Stimulated activated naive CD4-positive, alpha-beta T cell (primary cell): ENCODE data around the gene BMF.

ENCODE experiments used
- DNase-seq, 6 experiments: peaks; one replicate each; lab custom pipeline; 2025; lab: John Stamatoyannopoulos, UW

BMF gene

GRCh38 chr15:40103864-40104271 lies 4.8 kb downstream of the BMF start:
- no peak for DNase-seq

GRCh38 chr15:40102897-40103858 lies 5.5 kb downstream of the BMF start:
- DNase-seq = no peak

DNA sequence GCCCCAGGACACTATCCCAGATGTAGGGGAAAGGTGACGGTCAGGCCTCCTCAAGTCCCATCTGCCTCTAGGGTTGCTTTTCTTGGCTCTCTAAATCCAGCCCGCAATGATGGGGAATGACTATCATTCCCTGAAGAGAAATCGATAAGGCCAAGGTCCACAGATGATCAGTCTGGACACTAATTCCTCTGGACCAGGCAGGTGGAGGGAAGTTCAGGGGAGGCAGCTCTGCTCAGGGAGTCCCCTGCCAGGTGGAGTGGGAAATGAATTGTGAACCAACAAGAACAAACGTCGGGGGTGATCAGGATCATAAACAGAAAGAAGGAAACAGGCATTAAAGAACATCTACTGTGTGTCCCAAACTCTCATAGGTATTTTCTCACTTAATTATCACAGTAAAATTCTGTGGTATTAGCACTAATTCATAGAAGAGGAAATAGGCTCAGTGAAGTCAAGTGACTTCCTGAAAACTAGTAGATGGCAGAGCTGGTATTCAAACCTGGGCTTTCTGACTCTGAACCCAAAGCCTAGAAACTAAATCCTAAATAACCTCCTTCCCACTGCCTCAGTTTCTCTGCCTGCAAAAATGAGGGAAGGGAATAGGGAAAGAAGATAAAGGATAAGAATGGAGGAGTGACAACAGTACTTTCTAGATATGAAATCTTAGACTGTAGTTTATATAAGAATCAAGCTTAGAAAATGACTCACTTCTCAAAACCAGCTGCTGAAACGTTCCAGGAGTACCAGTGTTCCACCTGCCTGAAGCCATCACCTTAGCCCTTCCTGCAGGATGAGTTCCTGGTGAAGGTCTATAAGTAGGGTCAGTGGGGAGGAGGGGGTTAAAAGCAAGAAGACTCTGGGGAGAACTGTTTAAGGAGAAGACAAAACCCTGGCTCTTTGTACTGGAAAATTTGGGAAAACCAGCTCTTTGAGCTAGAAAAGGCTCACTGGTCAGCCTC lies 7.5 kb downstream of the BMF start:
- DNase-seq = no peak

- no peak for DNase-seq
Measured at GRCh38 chr15:40100123-40100946, 8.3 kb downstream of the BMF start.

GRCh38 chr15:40098489-40099261 lies 10.0 kb downstream of the BMF start:
- DNase-seq = peak; percentile 7 to 16 (median 12)

- DNase-seq = no peak
Measured at GRCh38 chr15:40097968-40098476, 10.7 kb downstream of the BMF start.

DNA sequence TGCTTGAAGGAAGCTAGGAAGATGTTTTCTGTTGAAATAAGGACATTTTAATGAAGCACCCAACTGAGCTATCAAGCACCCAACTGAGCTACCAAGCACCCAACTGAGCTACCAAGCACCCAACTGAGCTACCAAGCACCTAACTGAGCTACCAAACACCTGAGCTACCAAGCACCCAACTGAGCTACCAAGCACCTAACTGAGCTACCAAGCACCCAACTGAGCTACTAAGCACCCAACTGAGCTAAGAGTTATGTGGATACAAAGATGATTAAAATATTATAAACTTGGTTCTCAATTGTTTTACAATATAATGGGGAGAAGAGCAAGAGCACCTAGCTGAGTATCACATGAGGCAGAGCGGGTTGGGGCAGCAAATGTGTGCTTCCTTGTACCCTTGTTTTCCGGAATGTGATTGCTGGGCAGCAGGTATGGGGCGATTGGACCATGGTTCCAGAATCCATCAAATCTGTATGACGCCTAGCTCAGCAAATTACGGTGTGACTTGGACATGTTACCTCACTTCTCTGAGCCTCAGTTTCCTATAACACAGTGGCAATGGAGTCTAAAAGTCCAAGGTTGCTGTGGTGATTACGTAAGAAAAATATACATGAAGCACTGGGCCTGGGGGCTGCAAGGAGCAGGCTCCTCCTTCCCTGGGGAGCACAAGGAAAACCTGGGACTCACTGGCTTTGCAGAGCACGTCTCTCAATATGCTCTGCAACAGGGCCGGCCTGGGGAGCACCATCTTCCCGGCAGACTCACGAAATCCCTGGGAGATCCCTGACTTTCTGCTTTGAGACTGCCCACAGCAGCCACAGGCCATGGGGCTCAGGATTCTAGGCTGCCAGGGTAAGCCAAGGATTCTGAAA lies 11.3 kb downstream of the BMF start:
- no peak for DNase-seq

DNA sequence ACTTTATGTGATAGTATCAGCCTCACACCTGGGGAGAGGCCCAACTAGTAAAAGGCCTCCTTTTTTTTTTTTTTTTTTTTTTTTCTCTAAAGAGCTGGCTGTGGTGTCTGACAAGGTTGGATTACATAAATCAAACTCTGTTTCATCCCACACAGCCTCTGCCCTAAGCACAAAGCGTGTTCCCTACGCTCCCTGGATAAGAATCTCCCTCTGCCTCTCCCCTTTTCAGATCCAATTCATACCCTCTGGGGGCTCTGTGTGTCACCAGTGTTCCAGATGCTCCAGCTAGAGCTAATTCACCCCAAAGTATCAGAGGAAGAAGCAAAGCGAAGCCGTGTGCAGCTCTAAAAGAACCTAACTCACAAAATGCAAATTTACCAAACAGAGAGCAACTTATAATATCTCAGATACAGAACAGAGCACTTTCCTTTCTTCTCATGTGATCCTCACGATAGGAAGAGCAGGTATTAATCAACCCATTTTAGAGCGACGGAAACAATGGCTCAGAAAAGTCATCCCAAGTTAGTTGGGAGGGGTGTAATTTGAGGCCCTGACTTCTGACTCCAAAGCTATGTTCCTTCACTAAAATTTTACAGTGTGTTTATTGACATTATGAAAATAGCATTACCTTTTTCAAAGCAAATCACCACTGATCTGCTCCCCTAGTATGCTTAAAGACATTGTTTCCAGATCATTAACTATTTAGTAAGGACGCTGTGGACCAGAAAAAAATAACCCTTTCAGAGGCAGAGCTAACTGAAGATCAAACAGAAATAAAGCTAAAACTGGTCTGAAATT lies 12.4 kb downstream of the BMF start:
- no peak for DNase-seq

DNA sequence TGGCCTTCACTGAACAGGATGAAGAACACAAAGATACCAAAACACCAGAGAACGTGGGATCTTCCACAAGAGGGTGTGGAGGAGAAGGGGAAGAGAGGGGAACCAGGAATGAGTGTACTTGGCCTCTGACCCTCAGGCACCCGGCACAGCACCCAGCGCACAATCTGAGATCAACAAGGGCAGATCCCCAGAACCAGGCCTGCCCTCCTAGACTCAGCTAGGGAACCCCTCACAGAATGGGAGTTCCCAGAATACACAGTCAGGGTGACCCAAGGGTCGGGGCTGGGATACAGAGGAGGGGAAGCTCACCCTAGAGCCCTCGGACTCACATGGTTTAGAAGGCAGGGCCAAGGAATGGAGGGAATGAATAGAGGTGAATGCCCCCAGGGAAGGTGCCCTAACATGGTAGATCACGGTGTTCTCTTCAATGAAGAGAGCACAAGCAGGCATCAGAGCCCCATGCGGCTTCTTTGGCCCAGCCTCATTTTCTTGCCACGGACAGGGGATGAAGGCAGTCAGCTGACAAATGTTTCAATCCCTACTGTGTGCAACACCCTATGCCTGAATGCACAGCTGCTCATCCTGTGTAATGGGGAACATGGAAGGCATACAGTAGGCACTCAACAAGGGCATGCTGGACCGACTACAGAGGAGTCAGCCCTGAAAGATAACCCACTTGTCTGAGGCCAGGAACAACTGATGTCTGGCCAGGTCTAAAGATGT lies 13.1 kb downstream of the BMF start:
- no peak for DNase-seq

DNA sequence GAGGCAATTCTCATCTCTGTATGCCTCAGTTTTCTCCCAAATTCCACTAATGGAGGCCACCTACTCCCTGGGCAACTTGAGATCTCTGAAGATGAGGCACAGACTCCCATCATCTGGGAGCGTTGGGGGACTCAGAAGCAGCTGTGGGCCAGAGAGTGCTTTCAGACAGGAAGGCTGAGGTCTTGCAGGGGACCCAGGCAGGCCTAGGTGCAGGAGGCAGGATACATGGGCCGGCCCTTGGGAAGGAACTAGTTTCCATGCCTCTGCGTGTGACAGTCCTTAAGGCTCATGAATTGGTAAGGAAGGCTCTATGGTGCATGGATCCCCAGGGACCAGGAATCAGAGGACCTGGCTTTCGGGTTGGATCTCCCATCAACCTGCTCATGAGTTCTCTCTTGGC lies 14.5 kb downstream of the BMF start:
- no peak for DNase-seq

DNA sequence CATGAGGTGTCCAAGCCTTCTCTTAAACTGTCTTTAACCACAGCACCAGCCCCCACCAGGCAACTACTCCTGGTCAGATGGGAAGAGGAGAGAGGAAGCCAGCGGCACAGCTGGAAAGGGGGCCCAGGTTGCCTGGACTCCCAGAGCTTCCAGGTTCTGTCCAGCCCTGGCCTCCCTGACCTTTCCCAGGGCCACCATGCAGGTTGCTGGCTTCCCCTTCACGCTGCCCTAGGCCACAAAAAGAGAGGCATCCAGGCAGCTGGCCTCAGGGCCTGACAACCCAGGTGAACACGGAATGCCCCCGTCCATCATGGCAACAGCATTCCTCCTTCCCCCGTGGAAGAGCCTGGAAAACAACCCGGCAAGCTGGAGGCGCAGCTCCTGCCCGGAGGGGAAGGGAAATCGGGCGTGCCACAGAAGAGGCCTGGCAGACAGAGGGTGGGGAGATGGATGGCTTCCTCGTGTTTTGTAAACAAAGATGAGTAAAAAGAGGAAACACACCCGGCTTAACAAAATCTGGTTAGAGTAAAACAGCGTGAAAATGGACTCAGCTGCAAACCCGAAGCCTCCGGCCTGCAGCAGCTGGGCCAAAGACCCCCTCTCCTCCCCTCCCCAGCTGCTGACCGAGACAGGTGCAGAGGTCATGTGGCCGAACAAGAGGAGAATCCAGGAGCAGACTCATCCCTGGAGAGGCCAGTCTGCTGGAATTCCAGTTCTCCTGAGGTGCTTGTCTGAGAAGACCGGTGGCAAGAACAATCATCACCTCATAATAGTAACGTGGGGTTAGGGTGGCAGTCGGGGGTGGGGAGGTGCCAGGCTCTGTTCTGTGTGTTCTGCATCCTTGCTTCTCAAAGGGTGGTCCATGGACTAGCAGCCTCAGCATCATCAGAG lies 15.5 kb downstream of the BMF start:
- no peak for DNase-seq

GRCh38 chr15:40092256-40092978 lies 16.3 kb downstream of the BMF start:
- no peak for DNase-seq

DNA sequence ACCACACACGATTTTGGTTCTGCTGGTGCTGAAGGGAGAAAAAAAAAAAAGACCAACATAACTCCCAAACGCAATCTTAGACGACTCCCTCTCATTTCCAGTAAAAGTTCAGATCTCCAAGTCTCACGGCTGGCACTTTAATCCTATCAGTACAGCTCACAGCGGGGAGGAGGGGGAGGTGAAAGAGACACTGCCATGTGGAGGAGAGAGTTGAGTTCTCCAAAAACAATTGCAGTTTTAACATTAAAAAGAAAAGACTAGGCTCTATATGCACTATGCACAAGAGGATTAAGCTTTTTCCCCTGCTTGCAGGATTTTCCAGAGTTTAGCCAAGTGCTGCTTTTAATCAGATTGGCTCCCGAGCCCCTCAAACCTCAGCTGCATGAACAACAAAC lies 16.8 kb downstream of the BMF start:
- no peak for DNase-seq

DNA sequence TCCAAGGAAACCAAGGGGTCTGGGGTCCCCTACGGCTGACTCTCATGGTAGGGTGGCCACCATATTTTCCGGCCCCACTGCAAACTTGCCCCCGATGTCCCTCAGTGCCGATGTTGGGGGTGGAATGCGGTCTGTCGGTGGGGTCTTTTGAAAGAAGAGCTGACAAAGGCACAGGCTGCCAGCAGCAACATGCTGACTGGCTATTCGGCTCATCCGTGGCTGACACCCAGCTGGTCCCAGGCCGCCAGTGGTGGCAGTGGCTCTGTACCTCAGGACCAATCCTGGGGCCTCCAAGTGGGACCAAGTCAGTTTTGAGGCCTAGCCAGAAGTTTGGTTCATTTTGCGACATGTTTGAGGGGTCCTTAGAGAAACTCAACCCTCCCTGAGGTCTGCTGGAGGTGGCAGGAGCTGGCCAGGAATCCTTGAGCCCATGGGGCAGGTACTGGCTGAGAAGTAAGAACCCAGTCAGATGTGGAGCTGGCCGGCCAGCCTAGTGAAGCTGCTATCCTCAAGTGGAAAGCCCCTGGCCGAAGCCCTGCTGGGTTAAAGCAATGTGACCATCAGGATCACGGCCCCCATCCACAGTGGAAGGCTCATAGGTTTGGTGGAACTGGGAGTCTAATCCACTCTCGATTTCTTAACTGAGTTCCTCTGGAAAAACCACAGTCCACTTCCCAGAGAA lies 17.8 kb downstream of the BMF start:
- DNase-seq = no peak

DNA sequence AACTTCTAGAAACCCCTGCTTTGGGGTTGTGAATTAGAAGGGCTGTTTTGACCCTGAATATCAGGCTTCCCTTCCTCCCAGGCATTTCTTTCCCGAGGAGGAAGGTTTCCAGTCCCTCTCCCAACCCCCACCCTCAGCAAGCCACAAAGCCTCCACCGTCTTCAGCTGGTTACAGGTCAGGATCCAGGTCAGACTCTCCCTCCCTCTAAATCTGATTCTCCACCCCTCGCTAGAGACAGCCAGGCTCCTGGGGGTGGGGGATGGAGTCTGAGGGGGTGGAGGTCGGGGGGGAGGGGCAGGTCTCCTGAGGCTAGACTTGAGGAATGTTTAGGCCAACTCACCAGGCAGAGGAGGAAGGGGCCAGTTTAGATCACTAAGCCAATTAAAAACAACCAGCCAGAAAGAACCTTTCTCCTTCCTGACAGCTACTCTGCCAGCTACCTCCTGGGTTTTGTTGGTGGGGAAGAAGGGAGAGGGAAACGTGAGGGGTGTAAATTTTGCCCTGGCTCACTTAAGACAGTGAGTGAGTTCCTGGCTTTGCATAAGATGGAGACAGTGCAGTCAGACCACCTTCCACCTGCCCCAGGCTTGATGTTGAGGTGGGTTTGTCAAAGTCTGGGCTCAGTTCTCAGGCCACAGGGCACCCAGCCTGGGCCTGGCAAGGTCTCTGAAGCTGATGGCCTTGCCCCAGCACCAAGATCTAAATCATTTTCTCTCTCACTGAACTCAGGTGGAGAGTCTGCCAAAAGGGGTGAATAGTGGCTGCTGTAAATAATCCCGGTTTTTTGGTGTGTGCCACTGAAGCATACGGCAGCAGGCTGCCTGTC lies 19.5 kb downstream of the BMF start:
- no peak for DNase-seq
